Kidney (tissue), 14 donors: ENCODE measurements around the gene P4HTM. TPM values are rescaled to one million over a fixed set of nuclear protein-coding genes. Genes with fewer than 3 reads are reported as not detected.

ENCODE experiments used
- DNase-seq, 5 donors: peaks; one replicate each; pipeline ENCODE4 v3.0.0-alpha.2; 2013 to 2020
- FAIRE-seq: peaks from 2 replicates; lab custom pipeline; 2012; peaks lifted over from hg19 to GRCh38; lab: Jason Lieb, UNC
- H3K27ac ChIP-seq, 2 donors: one replicate each; pipeline ENCODE4 v1.7.0; 2013; ENCODE audit warnings: low read depth in 2 of 2, low read length in 2 of 2, inconsistent platforms in 1 of 2
- H3K27me3 ChIP-seq: one replicate; pipeline ENCODE4 v1.7.1; 2013; ENCODE audit warnings: low read length, inconsistent platforms; ENCODE audit not compliant: control insufficient read depth, insufficient read depth
- H3K36me3 ChIP-seq, 3 donors: one replicate each; pipeline versions ENCODE4 v1.7.0 to v1.7.1; 2013; ENCODE audit warnings: low read length in 3 of 3, control low read depth in 1 of 3, inconsistent platforms in 1 of 3; ENCODE audit not compliant: insufficient read depth in 3 of 3, control insufficient read depth in 2 of 3
- H3K4me1 ChIP-seq, 3 donors: one replicate each; pipeline versions ENCODE4 v1.7.0 to v1.7.1; 2013; ENCODE audit warnings: low read length in 3 of 3, inconsistent platforms in 1 of 3, low read depth in 1 of 3; ENCODE audit not compliant: control insufficient read depth in 2 of 3, insufficient read depth in 2 of 3
- H3K4me3 ChIP-seq, 3 donors: one replicate each; pipeline versions ENCODE4 v1.7.0 to v1.8.1; 2013; ENCODE audit warnings: low read length in 3 of 3, control low read depth in 1 of 3, inconsistent platforms in 1 of 3
- H3K9ac ChIP-seq, 3 donors: one replicate each; pipeline versions ENCODE4 v1.7.0 to v1.7.1; 2013; ENCODE audit warnings: low read length in 3 of 3, control low read depth in 1 of 3, inconsistent platforms in 1 of 3
- H3K9me3 ChIP-seq, 3 donors: one replicate each; pipeline versions ENCODE4 v1.7.0 to v1.7.1; 2013; ENCODE audit warnings: low read length in 3 of 3, control low read depth in 1 of 3, inconsistent platforms in 1 of 3; ENCODE audit not compliant: control insufficient read depth in 2 of 3, insufficient read depth in 1 of 3
- intact Hi-C: fragments of 100-400 bp; cut with DNase I; formaldehyde crosslinking; loops from one replicate; pipeline ENCODE4 v1.11.1; 2022
- polyA plus RNA-seq: library from polyadenylated mRNA; stranded (reverse); fragments of 350-450 nt; fragmentation: Illumina TruSeq; extraction: RNeasy Lipid Tissue Mini Kit (QIAGEN cat#74804); gene quantifications from one replicate; pipeline ENCODE4 v1.2.3, GENCODE V29; 2014; ENCODE audit warnings: low read depth, low replicate concordance; ENCODE audit not compliant: insufficient read depth
- total RNA-seq: library from RNA; stranded (reverse); fragmentation: NEBNext Ultra II Directional; extraction: Animal tissue kit (Norgen Biotek cat#: 25700); gene quantifications from one replicate; pipeline ENCODE4 v1.2.1, GENCODE V29; 2021
- TF ChIP-seq, protein P1 (sequence below): IDR thresholded peaks from 3 replicates; pipeline ENCODE4 v1.5.1; 2012; ENCODE audit warnings: mild to moderate bottlenecking, moderate library complexity, borderline replicate concordance; ENCODE audit not compliant: insufficient read depth; ENCODE audit errors: extremely low read depth
- donor health status: control.
- donor health status: control.
- donor health status: control.
- donor health status: control.
- donor health status: control.
- donor health status: DM: yes; HTN: yes; CAD: no.
- donor health status: Normal renal cell carcinoma (clear cell type).

P4HTM gene
- total and polyA plus RNA-seq, 2 donors from 2014 or later: 63.7 to 72.6 TPM

DNA sequence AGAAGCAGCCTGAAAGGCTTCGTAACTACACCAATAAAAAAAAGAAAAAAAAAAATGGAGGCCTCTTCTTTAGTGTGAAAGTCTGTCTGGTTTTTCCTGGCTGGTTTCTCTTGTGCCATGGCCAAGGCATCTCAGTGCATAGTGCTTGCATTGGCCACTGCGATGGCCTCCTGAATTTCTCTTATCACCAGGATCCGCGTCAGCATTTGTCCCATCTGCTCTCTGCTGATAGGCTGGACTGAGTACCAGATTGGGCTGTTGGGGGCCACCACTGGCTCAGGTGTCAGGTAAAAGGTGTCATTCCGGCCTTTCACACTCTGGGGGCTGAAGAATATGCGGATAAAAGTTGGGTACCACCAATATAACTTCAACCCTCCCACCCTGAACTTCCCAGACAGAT is 40.3 kb downstream of the P4HTM start:
- Histone ChIP-seq H3K27me3 (no peaks in the 10 kb centered on the region), H3K9ac (no peak overlapping the region), H3K4me1 (peaks cover 0 to 16% (median 9%) of the 10 kb centered on the region in 3 donors), H3K4me3 (no peak overlapping the region), H3K36me3 (peaks cover 19 to 62% (median 37%) of the 10 kb centered on the region in 3 donors), H3K27ac (no peak overlapping the region), H3K9me3 (no peaks in the 10 kb centered on the region)
- TF ChIP-seq, protein P1, sequence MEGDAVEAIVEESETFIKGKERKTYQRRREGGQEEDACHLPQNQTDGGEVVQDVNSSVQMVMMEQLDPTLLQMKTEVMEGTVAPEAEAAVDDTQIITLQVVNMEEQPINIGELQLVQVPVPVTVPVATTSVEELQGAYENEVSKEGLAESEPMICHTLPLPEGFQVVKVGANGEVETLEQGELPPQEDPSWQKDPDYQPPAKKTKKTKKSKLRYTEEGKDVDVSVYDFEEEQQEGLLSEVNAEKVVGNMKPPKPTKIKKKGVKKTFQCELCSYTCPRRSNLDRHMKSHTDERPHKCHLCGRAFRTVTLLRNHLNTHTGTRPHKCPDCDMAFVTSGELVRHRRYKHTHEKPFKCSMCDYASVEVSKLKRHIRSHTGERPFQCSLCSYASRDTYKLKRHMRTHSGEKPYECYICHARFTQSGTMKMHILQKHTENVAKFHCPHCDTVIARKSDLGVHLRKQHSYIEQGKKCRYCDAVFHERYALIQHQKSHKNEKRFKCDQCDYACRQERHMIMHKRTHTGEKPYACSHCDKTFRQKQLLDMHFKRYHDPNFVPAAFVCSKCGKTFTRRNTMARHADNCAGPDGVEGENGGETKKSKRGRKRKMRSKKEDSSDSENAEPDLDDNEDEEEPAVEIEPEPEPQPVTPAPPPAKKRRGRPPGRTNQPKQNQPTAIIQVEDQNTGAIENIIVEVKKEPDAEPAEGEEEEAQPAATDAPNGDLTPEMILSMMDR: no peak
- FAIRE-seq (no peak), DNase-seq (no peak)
- intact Hi-C loops: no loop called here

DNA sequence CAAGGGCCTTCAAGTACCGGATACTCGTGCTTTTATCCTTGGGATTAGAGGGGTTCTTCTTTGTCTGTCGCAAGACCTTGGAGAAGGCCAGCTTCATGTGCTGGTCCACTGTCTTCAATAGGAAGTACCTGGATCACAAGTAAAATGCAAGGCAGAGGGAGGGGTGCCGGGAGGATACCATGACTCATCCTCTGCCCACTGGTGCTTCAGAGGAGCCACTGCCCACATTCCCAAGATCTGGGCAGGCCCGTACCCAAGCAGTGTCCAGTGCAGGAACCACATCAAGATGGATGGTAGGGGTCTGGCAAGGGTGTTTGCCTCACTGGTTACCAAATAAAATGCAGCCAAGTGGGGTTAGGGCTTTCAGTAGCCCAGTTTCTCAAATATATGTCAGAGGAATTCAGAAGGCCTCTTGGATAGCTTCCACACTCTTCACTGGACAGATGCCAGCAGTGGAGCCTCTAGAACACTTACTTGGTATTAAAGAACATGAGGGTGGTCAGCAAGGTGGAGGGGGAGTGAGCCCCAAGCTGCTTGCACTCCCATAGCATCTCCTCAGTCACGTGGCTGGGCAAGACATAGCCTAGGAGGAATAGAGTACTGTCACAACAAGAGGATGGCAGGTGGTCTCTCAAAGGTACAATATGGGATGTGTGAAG is 42.7 kb downstream of the P4HTM start:
- Histone ChIP-seq H3K27ac (no peak overlapping the region), H3K9ac (no peak overlapping the region), H3K36me3 (peaks cover 16 to 45% (median 31%) of the 10 kb centered on the region in 3 donors), H3K9me3 (no peaks in the 10 kb centered on the region), H3K4me1 (peaks cover 0 to 13% (median 9%) of the 10 kb centered on the region in 3 donors), H3K4me3 (no peak overlapping the region), H3K27me3 (no peaks in the 10 kb centered on the region)
- intact Hi-C loops: no loop called here
- FAIRE-seq (no peak), DNase-seq (no peak)
- TF ChIP-seq, protein P1: no peak

DNA sequence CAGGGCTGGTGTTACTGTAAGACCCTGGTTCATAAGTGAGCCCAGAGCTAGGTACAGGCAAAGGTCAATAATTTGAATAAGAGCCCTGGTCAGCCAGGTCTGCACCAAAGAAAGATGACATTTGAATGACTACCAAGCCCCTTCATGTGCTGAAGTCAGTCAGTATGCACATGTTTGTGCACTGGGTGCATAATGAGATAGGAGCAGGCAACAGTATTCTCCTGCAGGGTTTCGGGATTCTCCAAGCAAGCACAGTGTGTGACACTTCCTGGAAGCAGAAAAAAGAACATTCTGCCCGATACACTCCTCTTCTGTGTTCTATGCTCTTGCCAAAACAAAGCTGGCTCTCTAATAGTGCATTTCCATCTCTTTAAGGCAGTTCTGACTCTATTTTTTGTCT is 44.6 kb downstream of the P4HTM start:
- Histone ChIP-seq H3K27ac (no peak overlapping the region), H3K9me3 (no peaks in the 10 kb centered on the region), H3K4me1 (no peaks in the 10 kb centered on the region), H3K9ac (no peak overlapping the region), H3K4me3 (no peak overlapping the region), H3K36me3 (peaks cover 16 to 45% (median 31%) of the 10 kb centered on the region in 3 donors), H3K27me3 (no peaks in the 10 kb centered on the region)
- no peak for DNase-seq
- FAIRE-seq: no peak
- TF ChIP-seq, protein P1: no peak
- intact Hi-C loops: no loop called here
